ENCODE measurements around the gene SLC37A4.

DNA sequence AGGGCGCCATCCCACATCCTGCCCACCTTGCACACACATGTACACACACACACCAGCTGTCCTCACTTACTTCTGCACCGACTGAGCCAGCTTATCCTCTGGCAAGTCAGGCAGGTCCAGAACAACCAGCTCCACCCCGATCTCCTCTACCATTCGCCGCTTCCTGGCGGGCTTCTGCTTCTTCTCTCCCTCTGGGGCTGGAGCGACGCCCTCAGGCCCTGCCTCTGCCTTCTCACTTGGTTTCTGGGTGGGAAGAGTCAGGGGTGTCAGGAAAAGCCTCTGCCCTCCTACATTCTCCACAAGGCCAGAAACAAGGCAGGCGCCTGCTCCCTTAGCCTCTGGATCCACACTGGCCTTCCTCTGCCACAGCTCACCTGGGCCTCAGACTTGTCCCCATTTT is 18.0 kb upstream of the SLC37A4 start:
- TF ChIP-seq, protein P1, sequence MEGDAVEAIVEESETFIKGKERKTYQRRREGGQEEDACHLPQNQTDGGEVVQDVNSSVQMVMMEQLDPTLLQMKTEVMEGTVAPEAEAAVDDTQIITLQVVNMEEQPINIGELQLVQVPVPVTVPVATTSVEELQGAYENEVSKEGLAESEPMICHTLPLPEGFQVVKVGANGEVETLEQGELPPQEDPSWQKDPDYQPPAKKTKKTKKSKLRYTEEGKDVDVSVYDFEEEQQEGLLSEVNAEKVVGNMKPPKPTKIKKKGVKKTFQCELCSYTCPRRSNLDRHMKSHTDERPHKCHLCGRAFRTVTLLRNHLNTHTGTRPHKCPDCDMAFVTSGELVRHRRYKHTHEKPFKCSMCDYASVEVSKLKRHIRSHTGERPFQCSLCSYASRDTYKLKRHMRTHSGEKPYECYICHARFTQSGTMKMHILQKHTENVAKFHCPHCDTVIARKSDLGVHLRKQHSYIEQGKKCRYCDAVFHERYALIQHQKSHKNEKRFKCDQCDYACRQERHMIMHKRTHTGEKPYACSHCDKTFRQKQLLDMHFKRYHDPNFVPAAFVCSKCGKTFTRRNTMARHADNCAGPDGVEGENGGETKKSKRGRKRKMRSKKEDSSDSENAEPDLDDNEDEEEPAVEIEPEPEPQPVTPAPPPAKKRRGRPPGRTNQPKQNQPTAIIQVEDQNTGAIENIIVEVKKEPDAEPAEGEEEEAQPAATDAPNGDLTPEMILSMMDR (IDR thresholded peaks at IDR 0.05 in 4 of 5, conservative IDR thresholded peaks at IDR 0.05 in 1 of 5): no peak
- no peak for TF ChIP-seq POLR2A (IDR thresholded peaks at IDR 0.05)

All from gastrocnemius medialis (tissue), 4 donors.